GM12878 (cell line): ENCODE data around the gene BMAL1. TPM values are rescaled to one million over a fixed set of nuclear protein-coding genes. Genes with fewer than 3 reads are reported as not detected.

Source experiments
- ATAC-seq: fragments of 200-7000 bp; cut with Tn5 transposase; 3 replicates; pipeline ENCODE4 v1.9.1; 2020; ENCODE audit warnings: mild to moderate bottlenecking, moderate library complexity
- BruUV-seq: library from RNA; stranded (reverse); fragments of 400-500 nt; replicated peaks from 2 replicates; lab custom pipeline; 2021; lab: Mats Ljungman, UMichigan
- CTCF ChIA-PET: fragments of 300-600 bp; sonication (Branson Sonifier 250); formaldehyde crosslinking; extraction: SDS; loops from one replicate; lab custom pipeline; 2021; ENCODE audit warnings: inconsistent platforms; lab: Yijun Ruan, JAX
- POLR2A ChIA-PET: fragments of 350-600 bp; formaldehyde crosslinking; extraction: SDS; loops from one replicate; lab custom pipeline; 2021; ENCODE audit warnings: inconsistent platforms; lab: Charles Lee
- RAD21 ChIA-PET: fragments of 300-600 bp; sonication (Branson Sonifier 250); formaldehyde crosslinking; loops from one replicate; lab custom pipeline; 2023; ENCODE audit warnings: antibody characterized with exemption; ENCODE audit not compliant: unreplicated experiment; lab: Charles Lee
- SMC1A ChIA-PET: fragments of 300-600 bp; sonication (Branson Sonifier 250); formaldehyde crosslinking; loops from one replicate; lab custom pipeline; 2023; ENCODE audit not compliant: unreplicated experiment, uncharacterized antibody; lab: Charles Lee
- DNase-seq: peaks from one replicate; pipeline ENCODE4 v3.0.0-alpha.2; 2011; ENCODE audit warnings: low read depth, low spot score
- FAIRE-seq: peaks from 3 replicates; lab custom pipeline; 2011; peaks lifted over from hg19 to GRCh38; lab: Jason Lieb, UNC
- H2AFZ ChIP-seq: 2 replicates; pipeline ENCODE4 v1.6.0; 2011; ENCODE audit warnings: low read depth, low read length, control low read depth; ENCODE audit not compliant: control insufficient read depth
- H3K27ac ChIP-seq: 2 replicates; pipeline ENCODE4 v1.5.1; 2011; ENCODE audit warnings: control low read depth; ENCODE audit not compliant: control insufficient read depth, insufficient read depth
- H3K27me3 ChIP-seq, 2 experiments: replicated peaks in 1 of 2; 2 replicates each; pipeline versions ENCODE4 v1.6.0 to v1.6.1; 2011; ENCODE audit warnings: low read length in 1 of 2; ENCODE audit not compliant: control insufficient read depth in 2 of 2, insufficient read depth in 2 of 2
- H3K36me3 ChIP-seq, 2 experiments: 2 replicates each; pipeline ENCODE4 v1.5.1; 2011; ENCODE audit warnings: low read length in 1 of 2; ENCODE audit not compliant: control insufficient read depth in 2 of 2, insufficient read depth in 2 of 2
- H3K4me1 ChIP-seq: 2 replicates; pipeline ENCODE4 v1.6.1; 2011; ENCODE audit warnings: mild to moderate bottlenecking, low read length, moderate library complexity, mixed read lengths; ENCODE audit not compliant: control insufficient read depth, insufficient read depth
- H3K4me2 ChIP-seq: 2 replicates; pipeline ENCODE4 v1.6.0; 2011; ENCODE audit warnings: control low read depth; ENCODE audit not compliant: control insufficient read depth, insufficient read depth
- H3K4me3 ChIP-seq: fragments of 200-600 bp; sonication (generic); 2 replicates; pipeline ENCODE4 v1.5.1; 2016
- H3K79me2 ChIP-seq: 2 replicates; pipeline ENCODE4 v1.6.0; 2011; ENCODE audit warnings: low read length; ENCODE audit not compliant: control insufficient read depth, insufficient read depth
- H3K9ac ChIP-seq: 2 replicates; pipeline ENCODE4 v1.8.0; 2011; ENCODE audit warnings: low read length, control low read depth, mixed read lengths; ENCODE audit not compliant: control insufficient read depth, insufficient read depth
- H3K9me3 ChIP-seq: replicated peaks from 3 replicates; pipeline ENCODE4 v1.5.1; 2011; ENCODE audit warnings: mild to moderate bottlenecking, low read length; ENCODE audit not compliant: control insufficient read depth, insufficient read depth
- H4K20me1 ChIP-seq: 2 replicates; pipeline ENCODE4 v1.6.0; 2011; ENCODE audit not compliant: control insufficient read depth, insufficient read depth
- CBX3 ChIP-seq: fragments of 200-600 bp; sonication (generic); IDR thresholded peaks from 2 replicates; pipeline ENCODE4 v1.6.1; 2016; ENCODE audit warnings: low read depth, borderline replicate concordance
- CUX1 ChIP-seq: IDR thresholded peaks from 2 replicates; pipeline ENCODE4 v1.6.1; 2012; ENCODE audit warnings: improper control_type of control experiment, low read depth, low read length; ENCODE audit not compliant: insufficient replicate concordance
- DPF2 ChIP-seq: fragments of 450-650 bp; IDR thresholded peaks from 2 replicates; pipeline ENCODE4 v1.6.1; 2017; ENCODE audit warnings: mild to moderate bottlenecking
- FOXM1 ChIP-seq: IDR thresholded peaks from 2 replicates; pipeline ENCODE4 v1.6.1; 2012; ENCODE audit warnings: low read depth, mild to moderate bottlenecking, inconsistent platforms, low read length, moderate library complexity
- HCFC1 ChIP-seq: fragments of 150-350 bp; IDR thresholded peaks from 2 replicates; pipeline ENCODE4 v1.6.1; 2014; ENCODE audit warnings: low read length
- NR2C2 ChIP-seq: IDR thresholded peaks from 2 replicates; pipeline ENCODE4 v1.6.1; 2011; ENCODE audit warnings: borderline replicate concordance, low read depth; ENCODE audit not compliant: control insufficient read depth, insufficient read length
- NR2F1 ChIP-seq: fragments of 450-650 bp; conservative IDR thresholded peaks from 2 replicates; pipeline ENCODE4 v1.6.1; 2017; ENCODE audit warnings: mild to moderate bottlenecking
- RAD21 ChIP-seq: IDR thresholded peaks from 2 replicates; pipeline ENCODE4 v1.6.1; 2011; ENCODE audit warnings: mild to moderate bottlenecking, low read depth, low read length, moderate library complexity; ENCODE audit not compliant: insufficient read depth
- SMC3 ChIP-seq: IDR thresholded peaks from 2 replicates; pipeline ENCODE4 v1.6.1; 2011; ENCODE audit warnings: low read length, improper control_type of control experiment, borderline replicate concordance
- TCF3 ChIP-seq: IDR thresholded peaks from 2 replicates; pipeline ENCODE4 v1.6.1; 2012; ENCODE audit warnings: low read depth, mild to moderate bottlenecking, low read length, borderline replicate concordance; ENCODE audit not compliant: insufficient read depth
- WGBS: methylation state at CpG from one replicate; pipeline ENCODE4 v1.1.6; 2016; ENCODE audit warnings: low lambda C conversion rate; ENCODE audit not compliant: insufficient replicate concordance, insufficient coverage; ENCODE audit errors: missing lambda C conversion rate; 5-methylcytosine and 5-hydroxymethylcytosine counted together
- in situ Hi-C: fragments of 300-500 bp; cut with MboI; formaldehyde crosslinking; loops from 9 replicates; pipeline ENCODE4 v1.14.3; 2018; ENCODE audit warnings: mixed read lengths
- intact Hi-C: fragments of 100-400 bp; cut with micrococcal nuclease; formaldehyde crosslinking; loops from one replicate; pipeline ENCODE4 v1.14.2; 2022; ENCODE audit not compliant: unreplicated experiment
- polyA plus RNA-seq, 11 experiments: library from polyadenylated mRNA; depleted of rRNA in 4 of 11; unstranded in 6 of 11; stranded (reverse) in 5 of 11; fragments of >200 nt; fragmentation: Nextera tagmentation in 4 of 11; fragmentation: Illumina TruSeq in 1 of 11; extraction: Ambion mirVana in 4 of 11; extraction: Trizol in 1 of 11; gene quantifications; 1 replicate in 1 of 11; 2 replicates in 10 of 11; pipeline versions ENCODE4 v1.2.1 to v1.2.3, GENCODE V29; 2011 to 2016; ENCODE audit warnings: inconsistent platforms in 2 of 11, missing spikeins in 2 of 11, low read depth in 1 of 11
- total RNA-seq, 4 experiments: library from RNA; depleted of rRNA in 3 of 4; stranded (reverse); fragments of >200 nt in 3 of 4; fragmentation: Illumina TruSeq in 1 of 4; extraction: Trizol in 1 of 4; gene quantifications; 2 replicates each; pipeline versions ENCODE4 v1.2.1 to v1.2.3, GENCODE V29; 2013 to 2021
- TF ChIP-seq, protein P1 (sequence below): IDR thresholded peaks from 2 replicates; pipeline ENCODE4 v1.6.1; 2011; ENCODE audit warnings: low read depth, low read length, improper control_type of control experiment, borderline replicate concordance
- TF ChIP-seq, protein P2 (sequence below), 3 experiments: IDR thresholded peaks in 2 of 3; conservative IDR thresholded peaks in 1 of 3; 2 replicates each; pipeline ENCODE4 v1.5.1; 2011; ENCODE audit warnings: low read depth in 3 of 3, low read length in 3 of 3, mild to moderate bottlenecking in 3 of 3, control low read depth in 2 of 3, moderate library complexity in 2 of 3, inconsistent platforms in 1 of 3, mixed read lengths in 1 of 3; ENCODE audit not compliant: control insufficient read depth in 2 of 3, insufficient read depth in 1 of 3; ENCODE audit errors: extremely low read depth in 1 of 3

Gene BMAL1
- total and polyA plus RNA-seq, 10 of the 15 experiments (the other 5 are each of a cell fraction or from before 2014, with no cell fraction given) = 3.5 to 40.6 (median 13.6) TPM

- TF ChIP-seq CUX1 = no peak
These were observed 28.4 kb upstream of the BMAL1 start (continued) for GRCh38 chr11:13249177-13249576.

DNA sequence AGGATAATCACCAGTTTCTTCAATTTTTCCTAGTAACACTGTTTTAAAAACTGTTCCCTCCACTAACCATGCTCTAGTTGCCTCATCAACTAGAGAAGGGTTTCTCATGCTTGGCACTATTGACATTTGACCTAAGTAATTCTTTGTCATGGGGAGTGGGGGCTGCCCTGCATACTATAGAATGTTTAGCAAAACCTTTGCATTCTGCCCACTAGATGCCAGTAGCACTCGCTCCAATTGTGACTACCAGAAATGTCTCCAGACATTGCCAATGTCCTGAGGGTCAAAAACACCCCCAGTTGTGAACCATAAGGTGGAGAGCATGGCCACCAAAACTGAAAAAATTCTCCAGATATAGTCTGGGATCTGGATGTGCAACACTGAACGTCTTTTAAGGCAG is 27.6 kb upstream of the BMAL1 start:
- intact Hi-C loops = loop anchor here (1.0 to 2.0 kb wide), 2 partner anchors 85 to 94 kb away; no protein-coding TSS in a partner anchor
- TF ChIP-seq HCFC1 = no peak
- peak; percentile 43; the same call in 1 of the 2 replicates for TF ChIP-seq NR2F1
- TF ChIP-seq, protein P1, sequence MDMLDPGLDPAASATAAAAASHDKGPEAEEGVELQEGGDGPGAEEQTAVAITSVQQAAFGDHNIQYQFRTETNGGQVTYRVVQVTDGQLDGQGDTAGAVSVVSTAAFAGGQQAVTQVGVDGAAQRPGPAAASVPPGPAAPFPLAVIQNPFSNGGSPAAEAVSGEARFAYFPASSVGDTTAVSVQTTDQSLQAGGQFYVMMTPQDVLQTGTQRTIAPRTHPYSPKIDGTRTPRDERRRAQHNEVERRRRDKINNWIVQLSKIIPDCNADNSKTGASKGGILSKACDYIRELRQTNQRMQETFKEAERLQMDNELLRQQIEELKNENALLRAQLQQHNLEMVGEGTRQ = no peak
- TF ChIP-seq CBX3 = no peak
- TF ChIP-seq, protein P2, sequence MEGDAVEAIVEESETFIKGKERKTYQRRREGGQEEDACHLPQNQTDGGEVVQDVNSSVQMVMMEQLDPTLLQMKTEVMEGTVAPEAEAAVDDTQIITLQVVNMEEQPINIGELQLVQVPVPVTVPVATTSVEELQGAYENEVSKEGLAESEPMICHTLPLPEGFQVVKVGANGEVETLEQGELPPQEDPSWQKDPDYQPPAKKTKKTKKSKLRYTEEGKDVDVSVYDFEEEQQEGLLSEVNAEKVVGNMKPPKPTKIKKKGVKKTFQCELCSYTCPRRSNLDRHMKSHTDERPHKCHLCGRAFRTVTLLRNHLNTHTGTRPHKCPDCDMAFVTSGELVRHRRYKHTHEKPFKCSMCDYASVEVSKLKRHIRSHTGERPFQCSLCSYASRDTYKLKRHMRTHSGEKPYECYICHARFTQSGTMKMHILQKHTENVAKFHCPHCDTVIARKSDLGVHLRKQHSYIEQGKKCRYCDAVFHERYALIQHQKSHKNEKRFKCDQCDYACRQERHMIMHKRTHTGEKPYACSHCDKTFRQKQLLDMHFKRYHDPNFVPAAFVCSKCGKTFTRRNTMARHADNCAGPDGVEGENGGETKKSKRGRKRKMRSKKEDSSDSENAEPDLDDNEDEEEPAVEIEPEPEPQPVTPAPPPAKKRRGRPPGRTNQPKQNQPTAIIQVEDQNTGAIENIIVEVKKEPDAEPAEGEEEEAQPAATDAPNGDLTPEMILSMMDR (IDR thresholded peaks at IDR 0.05 in 2 of 3, conservative IDR thresholded peaks at IDR 0.05 in 1 of 3; ENCODE audit: control insufficient read depth in 2 of 3, extremely low read depth in 1 of 3, insufficient read depth in 1 of 3, low read depth in 3 of 3, low read length in 3 of 3) = peak; percentile 43 to 65 (median 49); a peak in 4 of 6 replicates
- TF ChIP-seq DPF2 = no peak
- no peak for TF ChIP-seq TCF3
- TF ChIP-seq NR2C2 = no peak
- peak; percentile 57 for TF ChIP-seq RAD21
- TF ChIP-seq FOXM1 = no peak
- TF ChIP-seq SMC3 = peak; percentile 54; the same call in 1 of the 2 replicates

More for the DNA sequence above, 27.6 kb upstream of the BMAL1 start:
- Histone ChIP-seq H2AFZ (no peak overlapping the region), H3K4me3 (no peak overlapping the region), H3K79me2 (no peaks in the 10 kb centered on the region), H3K9ac (no peak overlapping the region), H3K27ac (no peak overlapping the region), H3K4me1 (no peaks in the 10 kb centered on the region), H3K27me3 (no peaks in the 10 kb centered on the region; a peak in 2 of 4 replicates), H4K20me1 (no peaks in the 10 kb centered on the region), H3K9me3 (no peaks in the 10 kb centered on the region), H3K36me3 (no peaks in the 10 kb centered on the region), H3K4me2 (no peak overlapping the region)
- ChIA-PET CTCF (interaction anchor here (0.7 to 13.8 kb wide), 22 partner anchors 11 to 361 kb away, joined by 3 to 253 read pairs (median 4); partner anchors contain the start of gene BTBD10), POLR2A (interaction anchor here (0.6 to 1.1 kb wide), 3 partner anchors 26 to 223 kb away, joined by 3 read pairs; no protein-coding TSS in a partner anchor), RAD21 (interaction anchor here (0.7 to 11.4 kb wide), 16 partner anchors 15 to 226 kb away, joined by 3 to 171 read pairs (median 4); no protein-coding TSS in a partner anchor), SMC1A (interaction anchor here (0.8 to 7.2 kb wide), 19 partner anchors 12 to 215 kb away, joined by 3 to 132 read pairs (median 7); no protein-coding TSS in a partner anchor)
- in situ Hi-C loops = loop anchor here (5.0 kb wide), 1 partner anchor 97 kb away; no protein-coding TSS in a partner anchor
- 27% methylated on average over 2 of the region's 2 CpGs for WGBS
- no TSS peak for BruUV-seq
- peak; percentile 89 for ATAC-seq
- FAIRE-seq = no peak
- DNase-seq = no peak
